Activated CD8-positive, alpha-beta memory T cell treated with anti-CD3 and anti-CD28 coated beads for 1 hour (primary cell): ENCODE measurements around the gene RSU1.
"Not testable (repeated sequence)": the region's sequence is repeated elsewhere in the genome, so short reads cannot be mapped to it uniquely, and the experiment has no call there.

Experiments
- DNase-seq, 2 donors: peaks; one replicate each; pipeline ENCODE4 v3.0.0-alpha.2; 2020; ENCODE audit warnings: low read depth in 1 of 2; ENCODE audit errors: extremely low read depth in 1 of 2

RSU1 gene

DNA sequence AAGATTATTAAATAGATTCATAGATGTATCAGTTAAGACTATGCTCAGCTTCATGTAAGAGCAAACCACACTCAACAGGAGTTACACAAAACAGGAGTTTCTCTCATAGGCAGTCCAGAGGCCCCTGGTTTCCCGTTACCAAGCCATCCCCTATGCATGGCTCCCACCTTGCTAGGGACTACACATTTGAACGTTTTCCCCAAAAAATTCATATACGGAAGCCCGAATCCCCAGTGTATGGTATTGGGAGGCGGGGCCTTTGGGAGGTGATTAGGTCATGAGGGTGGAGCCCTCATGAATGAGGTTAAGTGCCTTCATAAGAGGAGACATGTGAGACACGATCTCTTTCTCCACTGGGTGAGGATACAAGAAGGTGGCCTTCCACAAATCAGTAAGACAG is 29.1 kb downstream of the RSU1 start:
- DNase-seq: no peak

DNA sequence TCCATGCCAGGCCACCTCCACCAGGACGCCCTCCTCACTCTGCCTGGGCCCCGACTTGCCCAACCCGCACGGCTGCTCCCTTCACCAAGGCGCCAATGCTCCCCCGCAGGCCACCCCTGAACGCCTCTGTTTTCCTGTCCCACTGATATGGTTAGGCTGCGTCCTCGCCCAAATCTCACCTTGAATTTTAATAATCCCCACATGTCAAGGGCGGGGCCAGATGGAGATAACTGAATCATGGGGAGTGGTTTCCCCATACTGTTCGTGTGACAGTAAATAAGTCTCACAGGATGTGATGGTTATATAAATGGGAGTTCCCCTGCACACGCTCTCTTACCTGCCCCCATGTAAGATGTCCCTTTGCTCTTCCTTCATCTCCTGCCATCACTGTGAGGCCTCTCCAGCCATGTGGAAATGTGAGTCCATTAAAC is 29.8 kb downstream of the RSU1 start:
- DNase-seq: peak; percentile 12 to 28

DNA sequence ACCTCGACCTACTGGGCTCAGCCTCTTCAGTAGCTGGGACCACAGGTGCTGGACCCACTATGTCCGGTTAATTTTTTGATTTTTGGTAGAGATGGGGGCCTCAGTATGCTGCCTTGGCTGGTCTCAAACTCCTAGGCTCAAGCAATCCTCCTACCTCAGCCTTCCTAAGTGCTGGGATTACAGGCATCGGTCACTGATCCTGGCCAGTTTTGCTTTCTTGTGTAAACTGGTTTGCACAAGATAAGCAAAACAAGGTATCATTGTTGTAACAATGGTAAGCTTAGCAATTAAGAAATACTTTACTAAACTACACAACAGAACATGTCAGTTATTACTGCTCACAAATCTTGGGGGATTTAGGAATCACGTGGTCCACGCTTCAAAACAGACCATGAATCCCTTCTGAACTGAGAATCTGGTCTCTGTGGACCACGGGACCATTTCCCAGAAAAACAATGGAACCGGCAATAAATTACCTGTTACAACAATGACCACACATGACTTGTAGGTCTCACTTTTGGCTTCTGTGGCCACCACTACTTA is 36.8 kb downstream of the RSU1 start:
- DNase-seq: no peak

DNA sequence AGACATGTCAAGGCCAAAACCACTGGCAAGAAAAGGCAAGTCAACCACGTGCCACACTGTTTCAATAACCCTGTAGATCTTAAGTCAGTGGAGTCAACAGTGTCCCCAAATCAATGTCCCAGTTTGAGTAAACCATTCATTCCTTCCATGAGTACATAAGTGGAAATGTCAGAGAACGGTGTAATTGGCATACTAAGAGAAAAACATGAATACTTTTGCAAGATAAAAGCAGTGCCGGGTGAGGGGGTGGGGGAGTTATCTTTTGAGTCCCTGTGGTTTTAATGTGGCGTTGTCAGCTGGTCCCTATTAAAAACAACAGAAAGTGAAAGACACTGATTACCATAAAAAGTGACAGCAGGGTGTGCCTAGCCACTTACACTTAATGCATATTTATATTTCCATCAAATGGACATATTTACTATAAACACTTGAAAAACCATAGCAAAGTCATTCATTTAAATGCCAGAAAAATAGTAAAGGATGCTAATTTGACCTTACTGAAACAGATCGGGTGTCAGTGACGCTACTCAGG is 37.8 kb downstream of the RSU1 start:
- DNase-seq: no peak

DNA sequence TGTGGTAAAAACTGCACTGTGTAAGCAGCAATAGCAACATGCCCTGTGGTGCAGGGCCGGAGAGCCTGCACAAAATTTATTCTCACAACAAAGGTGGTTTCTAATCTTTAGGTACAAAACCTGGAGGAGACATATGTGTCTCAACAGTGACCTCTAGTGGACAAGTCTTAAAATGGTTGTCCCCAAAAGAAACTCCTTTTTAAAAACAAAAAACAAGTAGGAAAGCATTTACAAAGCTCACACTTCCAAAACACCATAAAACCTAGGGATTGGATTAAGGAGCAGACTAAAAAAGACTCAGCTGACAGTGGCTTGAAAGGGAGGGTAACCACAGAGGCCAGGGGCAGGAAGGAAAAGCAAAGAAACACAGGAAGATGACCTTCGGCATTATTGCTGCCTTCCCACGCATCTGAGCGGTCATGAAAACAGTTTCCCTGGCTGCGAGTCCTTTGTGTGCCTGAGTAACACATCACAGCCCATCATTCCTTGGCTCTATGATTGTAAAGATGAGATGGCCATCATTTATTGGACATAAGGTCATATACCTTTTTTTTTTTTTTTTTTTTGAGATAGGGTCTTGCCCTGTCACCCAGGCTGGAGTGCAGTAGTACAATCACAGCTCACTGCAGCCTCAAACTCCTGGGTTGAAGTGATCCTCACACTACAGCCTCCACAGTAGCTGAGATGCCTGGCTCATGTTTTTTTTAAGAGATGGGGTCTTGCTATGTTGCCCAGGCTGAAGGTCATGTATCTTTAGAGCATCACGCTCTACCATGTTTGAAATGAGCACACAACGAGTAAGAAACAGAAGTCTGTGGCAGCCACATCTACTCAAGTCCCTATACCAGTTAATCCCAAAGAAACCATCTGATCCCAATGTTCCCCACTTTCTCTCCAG is 39.5 kb downstream of the RSU1 start:
- DNase-seq: no peak

DNA sequence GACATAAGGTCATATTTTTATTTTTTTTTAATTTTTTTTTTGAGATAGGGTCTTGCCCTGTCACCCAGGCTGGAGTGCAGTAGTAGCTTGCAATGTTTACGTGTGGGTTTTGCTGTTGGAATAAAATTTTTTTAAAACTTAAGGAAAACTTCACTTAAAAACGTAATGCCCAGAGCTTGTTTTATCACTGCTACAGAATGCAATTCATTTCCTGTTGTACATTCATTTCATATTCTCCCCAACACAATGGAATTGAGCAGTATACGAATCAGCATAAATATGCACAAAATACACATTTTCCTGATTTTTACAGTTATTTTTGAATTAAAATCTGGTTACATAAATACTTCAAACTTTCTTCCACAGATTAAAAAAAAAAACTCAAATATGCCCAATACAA is 40.3 kb downstream of the RSU1 start:
- DNase-seq: no peak

DNA sequence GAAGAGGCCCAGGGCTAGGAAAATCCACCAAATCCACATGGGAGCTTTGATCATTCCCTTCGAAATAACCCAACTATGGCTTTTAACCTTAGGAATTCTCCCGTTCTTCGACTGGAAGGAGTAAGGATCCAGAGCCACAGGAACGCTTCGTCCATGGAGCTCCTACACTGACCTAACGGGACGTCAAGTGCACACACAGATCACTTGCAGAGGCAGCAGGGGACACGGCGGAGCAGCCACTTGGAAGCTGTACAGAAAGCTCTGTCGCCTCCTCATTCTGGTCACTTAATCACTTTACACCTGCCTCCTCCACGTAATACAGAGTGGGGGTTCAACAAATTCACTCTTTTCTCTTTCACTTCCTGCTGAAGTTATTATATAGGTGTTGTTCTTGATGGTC is 43.9 kb downstream of the RSU1 start:
- no peak for DNase-seq

DNA sequence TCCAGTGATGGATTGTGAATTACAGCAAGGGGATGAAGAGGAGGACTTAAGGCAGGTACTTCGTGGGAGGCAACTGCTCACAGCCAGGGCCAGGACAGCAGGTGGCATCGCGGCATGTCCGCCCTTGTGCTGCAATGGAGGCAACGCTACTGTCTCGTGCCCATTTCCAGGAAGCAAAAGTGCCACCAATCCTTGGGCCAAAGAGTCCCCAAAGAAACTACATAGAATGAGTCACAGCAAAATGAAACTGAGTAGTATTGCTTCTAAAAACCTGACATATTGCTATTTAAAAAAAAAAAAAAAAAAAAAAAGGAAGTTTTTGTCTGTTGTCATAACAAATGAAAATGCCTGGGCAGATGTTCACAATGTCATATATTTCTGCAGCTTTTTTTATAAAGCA is 46.6 kb downstream of the RSU1 start:
- no peak for DNase-seq

DNA sequence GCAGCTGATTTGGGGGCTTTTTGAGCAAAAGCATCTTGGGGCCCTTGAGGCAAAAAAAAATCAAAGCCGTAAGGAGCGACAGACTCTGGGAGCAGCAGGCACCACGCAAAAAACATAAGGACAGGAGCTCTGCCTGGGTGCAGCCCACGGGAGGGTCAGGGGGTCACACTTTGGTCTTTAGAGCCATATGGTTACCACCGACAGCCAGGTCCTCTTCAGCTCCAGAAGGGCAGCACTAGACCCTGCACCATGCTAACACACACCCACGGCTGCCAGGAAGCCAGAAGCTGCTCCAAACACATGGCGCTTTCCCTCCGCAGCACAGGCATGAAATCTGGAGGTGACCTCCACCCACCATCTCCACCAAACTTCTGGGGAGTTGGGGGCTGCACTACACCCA is 47.1 kb downstream of the RSU1 start:
- DNase-seq: no peak

DNA sequence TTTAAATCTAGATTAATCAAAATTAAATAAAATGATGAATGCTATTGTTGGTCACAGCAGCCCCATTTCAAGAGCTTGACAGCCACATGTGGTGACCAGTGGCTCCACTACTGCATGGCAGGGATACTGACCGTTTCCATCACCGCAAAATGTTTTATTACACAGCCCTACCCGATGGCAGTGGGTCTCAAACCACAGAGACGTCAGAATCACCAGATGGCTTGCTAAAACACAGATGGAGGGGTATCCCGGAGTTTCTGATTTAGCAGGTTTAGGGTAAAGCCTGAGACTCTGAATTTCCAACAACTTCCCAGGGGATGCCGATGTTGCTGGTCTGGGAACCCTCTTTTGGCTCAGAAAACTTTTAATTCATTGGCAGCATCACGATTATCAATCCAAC is 47.9 kb downstream of the RSU1 start:
- no peak for DNase-seq

DNA sequence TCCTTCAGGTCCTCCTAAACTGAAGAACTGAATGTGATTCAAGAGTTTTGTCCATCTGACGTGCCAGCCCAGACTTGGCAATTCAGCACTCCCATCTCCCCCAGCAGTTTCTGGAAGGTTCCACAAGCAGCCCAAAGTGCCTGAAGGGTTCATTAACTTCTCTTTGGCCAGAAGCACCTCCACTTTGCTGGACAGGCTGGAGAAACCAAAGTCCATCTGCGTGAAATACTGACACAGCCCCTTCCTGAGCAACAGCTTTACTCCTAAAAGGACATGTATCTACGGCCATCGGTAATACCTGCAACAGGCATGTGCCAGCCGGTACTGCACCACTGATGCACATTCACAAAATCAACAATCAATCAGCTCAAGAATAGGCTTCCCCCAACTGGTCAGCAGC is 48.5 kb downstream of the RSU1 start:
- DNase-seq: no peak

DNA sequence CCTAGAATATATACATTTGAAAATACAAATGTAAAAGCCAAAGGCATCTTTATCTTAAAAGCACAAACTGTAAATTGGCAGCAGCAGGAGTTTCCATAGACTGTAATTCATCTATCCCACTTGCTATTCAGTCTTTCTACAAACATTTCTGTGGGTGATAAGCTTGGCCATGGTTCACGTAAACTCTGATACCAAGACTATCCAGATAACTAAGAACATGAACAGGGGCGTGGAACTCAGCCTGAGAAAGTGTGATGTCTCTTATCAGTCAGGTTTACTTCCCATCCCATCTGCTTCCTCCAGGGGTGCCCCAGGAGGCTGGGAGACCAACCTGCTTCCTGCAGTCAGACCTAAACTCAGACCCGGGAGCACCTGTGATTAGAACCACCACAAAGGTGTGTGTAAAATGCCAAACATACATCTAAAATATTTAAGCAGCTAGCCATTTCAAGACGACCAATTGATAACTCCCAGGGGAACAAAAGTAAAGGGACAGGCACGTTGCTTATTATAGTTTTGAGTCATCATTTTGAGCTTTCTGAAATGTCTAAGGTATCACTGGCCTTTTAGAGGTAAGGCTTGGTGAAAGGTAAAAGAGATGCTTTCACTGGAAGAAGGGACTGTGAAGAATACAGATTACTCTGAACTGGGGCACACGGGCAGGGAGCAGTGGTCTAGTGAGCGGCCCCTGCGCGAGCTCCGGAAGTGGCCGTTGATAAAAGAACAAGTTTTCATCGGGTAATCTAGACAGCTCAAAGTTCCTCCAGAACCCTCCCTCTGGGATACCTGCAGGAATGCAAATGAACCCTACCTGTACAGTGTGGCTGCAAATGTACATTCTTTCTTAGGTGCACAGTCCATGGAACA is 51.5 kb downstream of the RSU1 start:
- DNase-seq: no peak

DNA sequence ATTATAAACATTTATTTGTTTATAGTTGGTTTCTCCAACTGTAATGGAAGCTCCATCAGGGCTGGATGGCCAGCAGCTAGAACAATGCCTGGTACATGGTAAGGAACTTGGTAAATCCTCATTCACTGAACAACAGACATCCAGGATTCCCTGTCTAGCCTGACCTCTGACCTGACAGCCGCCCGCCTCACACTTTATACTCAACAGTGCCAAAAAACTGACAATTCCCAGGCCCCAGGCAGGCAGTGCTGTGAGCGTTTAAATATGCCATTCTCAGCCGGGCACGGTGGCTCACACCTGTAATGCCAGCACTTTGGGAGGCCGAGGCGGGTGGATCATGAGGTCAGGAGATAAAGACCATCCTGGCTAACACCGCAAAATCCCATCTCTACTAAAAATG is 55.9 kb downstream of the RSU1 start:
- DNase-seq: no peak

DNA sequence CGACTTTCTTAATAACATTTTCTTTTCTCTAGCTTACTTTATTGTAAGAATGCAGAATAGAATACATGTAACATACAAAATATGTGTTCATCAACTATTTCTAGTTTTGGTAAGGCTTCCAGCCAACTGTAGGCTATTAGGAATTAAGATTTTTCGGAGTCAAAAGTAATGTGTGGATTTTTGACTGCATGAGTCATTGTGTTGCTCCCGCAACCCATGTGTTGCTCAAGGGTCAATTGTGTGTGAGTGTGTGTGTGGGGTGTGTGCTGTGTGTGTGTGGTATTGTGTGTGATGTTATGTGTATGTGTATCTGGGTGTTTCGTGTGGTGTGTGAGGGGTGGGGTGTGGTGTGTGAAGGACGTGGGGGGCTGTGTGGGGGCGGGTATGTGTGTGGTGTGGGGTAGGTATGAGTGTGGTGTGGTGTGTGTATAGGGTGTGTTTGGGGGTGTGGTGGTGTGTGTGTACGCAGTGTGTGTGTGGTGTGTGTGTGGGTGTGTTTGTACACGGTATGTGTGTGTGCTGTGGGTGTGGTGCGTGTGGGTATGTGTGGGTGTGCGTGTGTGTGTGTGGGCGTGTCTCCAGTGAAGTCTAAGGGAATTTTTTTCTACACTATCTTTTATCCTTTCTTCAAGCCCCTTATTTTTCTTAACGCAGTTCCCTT is 60.5 kb downstream of the RSU1 start:
- DNase-seq: no peak

DNA sequence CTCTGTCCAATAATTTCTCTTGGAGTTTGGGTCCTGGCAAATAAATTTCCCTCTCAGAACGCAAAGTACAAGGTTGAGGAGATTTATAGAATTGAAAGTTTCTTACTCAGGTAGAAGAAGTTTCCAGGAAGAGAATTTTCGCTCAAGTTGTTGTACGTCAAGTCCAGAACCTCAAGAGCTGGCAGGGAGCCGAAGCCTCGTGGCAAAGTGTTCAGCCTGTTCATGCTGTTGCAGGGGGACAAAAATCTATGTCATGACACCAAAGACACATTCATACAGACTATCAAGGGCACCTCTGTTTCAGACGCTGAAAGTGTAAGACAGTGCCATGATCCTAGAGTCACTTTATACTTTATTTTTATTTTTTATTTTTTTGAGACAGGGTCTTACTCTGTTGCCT is 62.5 kb downstream of the RSU1 start:
- DNase-seq: no peak

DNA sequence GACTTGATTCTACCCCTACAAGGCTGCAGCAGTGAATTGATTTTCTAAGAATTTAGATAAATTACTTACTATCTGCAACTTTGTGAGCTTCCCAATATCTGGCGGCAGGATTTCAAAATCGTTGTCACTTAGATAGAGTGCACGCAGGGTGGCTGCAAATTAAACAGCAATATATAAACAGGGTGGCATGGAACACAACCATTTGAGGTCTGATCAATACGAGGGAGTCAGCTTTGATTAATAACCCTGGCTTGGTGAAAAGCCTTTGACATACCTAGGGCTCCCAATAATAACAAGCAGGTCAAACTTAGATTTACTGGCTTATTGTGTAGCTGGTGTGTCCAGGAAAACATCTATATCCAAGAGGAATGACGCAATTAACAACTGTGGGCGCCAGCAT is 64.4 kb downstream of the RSU1 start:
- not testable (repeated sequence) for DNase-seq

DNA sequence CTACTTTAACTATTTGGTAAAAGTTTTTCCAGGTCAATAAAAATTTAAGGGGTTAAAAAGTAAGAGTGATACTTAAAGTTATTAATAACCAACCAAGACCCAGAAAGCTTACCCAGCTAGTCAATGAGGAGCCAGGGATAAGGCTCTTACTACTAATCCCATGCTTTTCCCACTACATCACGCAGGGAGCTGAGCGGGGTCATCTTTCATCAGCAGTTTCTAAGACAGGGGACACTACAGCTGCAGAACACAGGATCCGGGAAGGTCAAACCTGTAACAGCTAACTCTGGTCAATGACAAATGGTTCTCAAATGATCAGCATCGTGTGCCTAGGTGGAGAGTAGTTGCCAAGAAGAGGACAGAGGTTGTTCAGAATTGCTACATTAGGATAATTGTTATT is 65.1 kb downstream of the RSU1 start:
- DNase-seq: no peak

DNA sequence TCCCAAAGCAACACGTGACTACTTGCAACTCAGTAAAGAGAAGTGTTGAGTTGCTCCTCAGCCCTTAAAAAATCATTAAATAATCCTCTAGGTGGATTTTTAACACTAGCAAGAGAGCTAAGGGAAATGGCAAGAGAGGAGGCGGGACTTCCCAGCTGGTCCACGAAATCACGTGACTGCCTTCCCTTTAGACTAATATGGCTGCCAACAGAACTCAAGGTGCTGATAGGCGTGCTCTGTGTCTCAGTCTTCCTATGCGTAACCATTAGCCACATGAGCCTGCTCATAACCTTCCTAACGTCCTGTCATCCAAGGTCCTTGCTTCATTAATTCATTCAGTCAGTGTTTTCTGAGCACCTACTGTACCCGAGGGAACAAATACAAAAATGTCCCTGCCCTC is 66.0 kb downstream of the RSU1 start:
- no peak for DNase-seq

DNA sequence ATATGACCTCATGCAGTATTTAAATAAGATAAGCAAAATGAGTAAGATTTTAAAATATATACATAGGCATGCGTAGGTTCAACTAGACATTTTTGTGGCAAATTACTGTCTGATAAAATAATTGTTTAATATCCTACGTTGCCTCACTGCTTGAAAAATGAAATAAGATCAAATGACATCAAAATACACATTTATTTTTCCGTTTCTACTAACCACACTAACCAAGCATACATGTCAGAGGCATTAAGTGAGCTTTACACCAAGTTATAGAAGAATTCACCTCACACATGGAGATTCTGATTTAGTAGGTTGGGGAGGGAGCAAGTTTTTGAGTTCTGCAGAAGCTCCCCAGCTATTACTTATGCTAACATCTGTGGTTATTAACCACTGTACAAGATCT is 66.8 kb downstream of the RSU1 start:
- no peak for DNase-seq

DNA sequence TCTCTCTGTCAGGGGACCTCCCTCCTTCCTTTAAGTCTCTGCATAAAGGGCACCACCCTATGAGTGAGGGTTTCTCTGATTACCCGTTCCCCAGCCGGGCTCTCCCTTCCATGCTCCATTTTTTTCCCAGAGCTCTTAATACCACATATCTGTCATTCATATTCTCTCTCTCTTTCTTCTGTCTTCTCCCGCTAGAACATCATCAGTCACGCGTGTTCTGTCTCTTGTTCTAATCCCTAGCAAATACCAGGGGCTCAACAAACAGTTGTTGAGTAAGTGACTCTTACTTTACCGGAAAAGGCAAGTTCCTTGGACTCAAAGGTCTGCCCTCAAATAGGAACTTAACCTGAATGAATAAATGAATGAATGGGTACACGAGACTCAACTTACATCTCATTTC is 68.5 kb downstream of the RSU1 start:
- DNase-seq: no peak

DNA sequence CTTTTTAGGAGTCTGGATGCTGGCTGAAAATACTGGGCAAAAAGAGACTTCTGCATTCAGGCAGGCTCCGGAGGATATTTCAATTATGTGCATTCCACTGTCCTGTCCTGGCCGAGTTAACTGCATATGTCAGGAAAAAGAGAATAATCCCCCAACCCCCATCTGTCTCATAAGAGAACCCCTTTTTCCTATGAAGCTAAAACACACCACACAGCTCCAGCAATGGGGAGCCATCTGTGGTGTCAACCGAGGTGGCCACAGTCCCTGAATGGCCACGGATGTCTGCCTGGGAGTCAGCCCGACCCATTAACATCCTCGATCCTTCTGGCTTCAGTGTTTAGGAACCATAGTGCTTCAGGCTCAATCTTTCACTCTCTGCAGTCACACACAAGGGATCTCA is 70.4 kb downstream of the RSU1 start:
- no peak for DNase-seq
